Caki2 (cell line): ENCODE data around the gene CDH13. TPM values are rescaled to one million over a fixed set of nuclear protein-coding genes. Genes with fewer than 3 reads are reported as not detected.

Experiments used
- DNase-seq: peaks from one replicate; pipeline ENCODE4 v3.0.0-alpha.2; 2015; ENCODE audit warnings: low read depth
- in situ Hi-C: cut with HindIII; loops from 2 replicates; pipeline ENCODE4 v1.10.0; 2016; ENCODE audit warnings: low sequenced_read_pairs, low pct_unique_long_range_greater_than_20kb, mixed read lengths
- total RNA-seq: library from RNA; depleted of rRNA; stranded (reverse); fragments of >200 nt; shearing (Covaris generic); gene quantifications from 2 replicates; pipeline ENCODE4 v1.2.3, GENCODE V29; 2014; ENCODE audit warnings: low replicate concordance

CDH13 gene
- total RNA-seq, 1 experiment from 2014 or later, result not detected

- DNase-seq, result no peak
- in situ Hi-C loops, result no loop called here
These were observed 820.8 kb downstream of the CDH13 start for GRCh38 chr16:83447560-83447959.

- in situ Hi-C loops, result no loop called here
- no peak for DNase-seq
These were observed 823.1 kb downstream of the CDH13 start for GRCh38 chr16:83449861-83450260.

- in situ Hi-C loops, result no loop called here
- DNase-seq, result no peak
These were observed 827.2 kb downstream of the CDH13 start for GRCh38 chr16:83453977-83454376.

- in situ Hi-C loops, result no loop called here
- DNase-seq, result no peak
These were observed 828.9 kb downstream of the CDH13 start for GRCh38 chr16:83455716-83456115.

- in situ Hi-C loops, result no loop called here
- no peak for DNase-seq
These were observed 830.2 kb downstream of the CDH13 start for GRCh38 chr16:83456934-83457333.

GRCh38 chr16:83458612-83459011 is 831.8 kb downstream of the CDH13 start:
- in situ Hi-C loops, result no loop called here
- no peak for DNase-seq

- in situ Hi-C loops, result no loop called here
- DNase-seq, result no peak
These were observed 838.2 kb downstream of the CDH13 start for GRCh38 chr16:83464991-83465390.

GRCh38 chr16:83470416-83470815 is 843.6 kb downstream of the CDH13 start:
- no peak for DNase-seq
- in situ Hi-C loops, result no loop called here

GRCh38 chr16:83472776-83473501 is 846.2 kb downstream of the CDH13 start:
- in situ Hi-C loops, result no loop called here
- DNase-seq, result no peak

- in situ Hi-C loops, result no loop called here
- no peak for DNase-seq
These were observed 847.3 kb downstream of the CDH13 start for GRCh38 chr16:83473926-83474650.

- in situ Hi-C loops, result no loop called here
These were observed 848.3 kb downstream of the CDH13 start for GRCh38 chr16:83475108-83475507.

GRCh38 chr16:83481589-83481988 is 854.8 kb downstream of the CDH13 start:
- in situ Hi-C loops, result no loop called here
- DNase-seq, result no peak

More at GRCh38 chr16:83475108-83475507, 848.3 kb downstream of the CDH13 start:
- no peak for DNase-seq

- no peak for DNase-seq
- in situ Hi-C loops, result no loop called here
These were observed 855.9 kb downstream of the CDH13 start for GRCh38 chr16:83482545-83483162.

- no peak for DNase-seq
- in situ Hi-C loops, result no loop called here
These were observed 863.3 kb downstream of the CDH13 start for GRCh38 chr16:83490073-83490472.

- no peak for DNase-seq
- in situ Hi-C loops, result no loop called here
These were observed 867.7 kb downstream of the CDH13 start for GRCh38 chr16:83494459-83494858.

GRCh38 chr16:83501481-83501880 is 874.7 kb downstream of the CDH13 start:
- no peak for DNase-seq
- in situ Hi-C loops, result no loop called here

GRCh38 chr16:83508295-83508694 is 881.5 kb downstream of the CDH13 start:
- no peak for DNase-seq
- in situ Hi-C loops, result no loop called here

GRCh38 chr16:83509316-83509715 is 882.5 kb downstream of the CDH13 start:
- no peak for DNase-seq
- in situ Hi-C loops, result no loop called here

- in situ Hi-C loops, result no loop called here
- no peak for DNase-seq
These were observed 884.1 kb downstream of the CDH13 start for GRCh38 chr16:83510906-83511305.
